Fibroblast of upper back skin (primary cell): Measurements from ENCODE around the gene FBXO28.
"Not testable (repeated sequence)": the region's sequence is repeated elsewhere in the genome, so short reads cannot be mapped to it uniquely, and the experiment has no call there.

Experiments
- DNase-seq: peaks from one replicate; pipeline ENCODE4 v3.0.0-alpha.2; 2013

The FBXO28 gene, protein sequence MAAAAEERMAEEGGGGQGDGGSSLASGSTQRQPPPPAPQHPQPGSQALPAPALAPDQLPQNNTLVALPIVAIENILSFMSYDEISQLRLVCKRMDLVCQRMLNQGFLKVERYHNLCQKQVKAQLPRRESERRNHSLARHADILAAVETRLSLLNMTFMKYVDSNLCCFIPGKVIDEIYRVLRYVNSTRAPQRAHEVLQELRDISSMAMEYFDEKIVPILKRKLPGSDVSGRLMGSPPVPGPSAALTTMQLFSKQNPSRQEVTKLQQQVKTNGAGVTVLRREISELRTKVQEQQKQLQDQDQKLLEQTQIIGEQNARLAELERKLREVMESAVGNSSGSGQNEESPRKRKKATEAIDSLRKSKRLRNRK

DNA sequence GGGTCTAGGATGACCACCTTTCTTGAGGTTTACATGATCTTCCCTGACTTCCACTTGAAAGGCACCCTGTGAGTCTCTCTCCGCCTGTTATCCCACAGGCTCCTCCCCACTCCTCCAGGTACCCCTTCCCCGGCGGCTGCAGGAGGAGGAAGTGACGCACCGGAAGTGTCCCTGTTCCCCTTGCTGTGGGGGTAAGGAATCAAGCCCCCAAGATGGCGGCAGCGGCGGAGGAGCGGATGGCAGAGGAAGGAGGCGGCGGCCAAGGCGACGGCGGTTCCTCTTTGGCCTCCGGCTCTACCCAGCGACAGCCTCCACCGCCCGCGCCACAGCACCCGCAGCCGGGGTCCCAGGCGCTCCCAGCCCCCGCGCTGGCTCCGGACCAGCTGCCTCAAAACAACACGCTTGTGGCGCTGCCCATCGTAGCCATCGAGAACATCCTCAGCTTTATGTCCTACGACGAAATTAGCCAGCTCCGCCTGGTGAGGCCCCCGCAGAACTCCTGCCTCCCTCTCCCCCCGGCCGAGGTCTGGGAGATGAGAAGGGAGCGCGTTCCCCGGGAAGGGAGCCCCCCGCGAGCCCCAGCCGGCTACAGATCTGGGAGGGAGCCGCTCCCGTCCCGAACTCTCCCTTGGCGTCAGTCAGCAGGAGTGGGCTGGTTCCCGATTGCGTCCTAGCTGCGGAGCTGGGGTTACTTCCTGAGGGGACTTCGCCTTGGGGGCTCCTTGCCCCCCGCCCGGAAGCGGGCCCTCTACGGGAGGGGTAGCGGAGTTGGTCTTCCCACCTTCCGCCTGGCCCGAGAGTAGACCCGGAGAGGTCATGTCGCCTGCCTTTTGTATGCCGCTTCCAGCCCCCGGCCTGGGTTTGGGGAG lies at the start of gene FBXO28:
FBXO28 (plus strand) TSS at position 194 of the 869 bp plus-strand sequence; CDS start at position 213, 19 bp downstream.
- DNase-seq, result peak; percentile 95

DNA sequence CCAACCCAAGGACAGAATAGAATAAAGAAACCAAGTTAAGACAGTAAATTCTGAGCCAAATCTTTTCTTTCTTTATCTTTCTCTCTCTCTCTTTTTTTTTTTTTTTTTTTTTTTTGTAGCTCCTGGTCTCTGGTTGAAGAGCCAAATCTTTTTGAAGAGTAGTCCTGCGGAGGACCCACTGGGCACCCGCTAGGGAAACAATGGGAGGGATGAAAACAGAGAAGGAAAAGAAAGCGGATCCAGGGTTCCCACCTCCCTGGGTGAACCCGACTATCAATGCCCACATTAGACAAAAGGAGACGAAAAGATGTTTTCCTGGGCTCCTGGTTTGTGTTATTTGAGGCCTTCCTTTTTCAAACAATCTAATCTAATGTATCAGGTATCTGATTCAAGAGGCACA lies 49.8 kb upstream of the FBXO28 start:
- DNase-seq, result no peak

- DNase-seq, result peak; percentile 77
Measured at GRCh38 chr1:224065455-224065854, 48.5 kb upstream of the FBXO28 start.

GRCh38 chr1:224067207-224067606 lies 46.7 kb upstream of the FBXO28 start:
- DNase-seq, result no peak

DNA sequence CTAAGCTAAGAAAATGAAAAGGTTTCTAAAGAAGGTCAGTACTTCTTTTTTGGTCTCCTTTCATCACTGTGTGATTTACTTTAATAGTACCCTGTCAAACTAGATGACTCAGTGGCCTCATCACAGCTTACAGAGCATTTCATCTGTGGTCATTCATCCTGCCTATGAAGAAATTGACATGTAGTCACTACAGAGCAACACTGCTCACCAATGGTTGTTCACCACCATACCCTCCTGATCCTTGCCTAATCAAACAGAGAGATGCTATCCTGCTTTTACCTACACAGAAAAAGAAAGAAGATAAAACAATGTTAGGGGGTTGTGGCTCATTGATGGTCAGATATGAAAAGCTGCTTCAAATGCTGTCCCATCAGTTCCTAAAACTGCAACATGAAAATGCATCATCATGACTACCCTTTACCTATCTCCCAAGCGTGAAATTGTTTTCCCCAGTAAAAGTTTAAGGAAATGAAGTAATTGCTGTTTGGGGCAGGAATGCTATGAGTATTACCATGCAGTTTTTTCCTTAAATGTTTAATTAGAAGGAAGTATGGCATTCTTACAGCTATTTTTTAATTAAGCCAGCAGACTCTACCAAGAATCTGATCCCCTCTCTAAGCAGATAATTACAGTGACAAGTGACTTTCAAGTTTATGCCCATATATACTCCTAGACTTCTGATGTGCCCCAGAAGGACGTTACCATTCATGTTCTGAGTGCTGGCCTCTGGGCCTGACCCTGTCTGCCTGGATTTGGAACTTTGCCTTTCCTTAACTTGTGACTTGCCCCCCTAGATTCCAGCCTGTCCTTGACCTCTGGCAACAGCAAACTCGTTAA lies 46.1 kb upstream of the FBXO28 start:
- DNase-seq, result peak; percentile 88

DNA sequence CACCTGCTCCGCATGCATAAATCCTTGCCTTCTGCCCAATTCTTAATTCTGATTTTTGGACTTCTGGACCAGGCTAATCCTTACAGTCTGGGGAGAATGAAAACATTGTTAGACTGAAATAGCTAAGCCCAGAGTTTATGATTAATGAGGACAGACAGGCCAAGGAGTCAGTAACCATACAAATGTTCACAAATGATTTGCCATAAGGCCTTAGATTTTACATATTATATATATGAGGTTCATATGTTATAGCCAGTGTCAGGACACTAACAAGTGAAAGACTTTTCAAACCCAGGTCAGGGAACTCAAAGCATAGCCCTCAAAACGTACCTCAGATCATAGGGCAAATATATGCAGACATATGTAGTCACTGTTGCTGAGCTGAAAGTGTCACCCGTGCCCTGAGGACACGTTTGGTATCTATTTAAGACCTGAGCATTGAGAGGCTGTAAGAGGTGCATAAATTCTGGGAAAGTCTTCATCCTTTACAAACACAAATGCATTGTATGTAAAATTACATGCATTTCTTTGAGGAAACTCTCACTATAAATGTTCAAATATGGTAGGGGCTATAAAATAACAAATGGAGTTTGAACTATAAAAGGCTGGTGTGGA lies 45.3 kb upstream of the FBXO28 start:
- no peak for DNase-seq

- DNase-seq, result no peak
Measured at GRCh38 chr1:224069138-224069537, 44.8 kb upstream of the FBXO28 start.

GRCh38 chr1:224070521-224070920 lies 43.4 kb upstream of the FBXO28 start:
- no peak for DNase-seq

GRCh38 chr1:224076407-224076806 lies 37.5 kb upstream of the FBXO28 start:
- no peak for DNase-seq

DNA sequence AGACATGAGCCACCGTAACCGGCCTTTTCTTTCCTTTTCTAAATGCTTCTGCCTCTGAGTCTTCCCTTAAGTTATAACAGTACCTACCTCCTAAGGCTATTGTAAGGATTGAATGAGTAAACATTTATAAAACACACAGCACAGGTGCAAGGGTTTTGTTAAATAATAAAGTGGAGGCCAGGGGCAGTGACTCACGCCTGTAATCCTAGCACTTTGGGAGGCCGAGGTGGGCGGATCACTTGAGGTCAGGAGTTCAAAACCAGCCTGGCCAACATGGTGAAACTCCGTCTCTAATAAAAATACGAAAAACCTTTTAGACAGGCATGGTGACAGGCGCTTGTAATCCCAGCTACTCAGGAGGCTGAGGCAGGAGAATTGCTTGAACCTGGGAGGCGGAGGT lies 34.3 kb upstream of the FBXO28 start:
- not testable (repeated sequence) for DNase-seq

- no peak for DNase-seq
Measured at GRCh38 chr1:224080115-224080774, 33.7 kb upstream of the FBXO28 start.

GRCh38 chr1:224081604-224082003 lies 32.3 kb upstream of the FBXO28 start:
- no peak for DNase-seq

GRCh38 chr1:224082146-224082545 lies 31.8 kb upstream of the FBXO28 start:
- DNase-seq, result peak; percentile 61

DNA sequence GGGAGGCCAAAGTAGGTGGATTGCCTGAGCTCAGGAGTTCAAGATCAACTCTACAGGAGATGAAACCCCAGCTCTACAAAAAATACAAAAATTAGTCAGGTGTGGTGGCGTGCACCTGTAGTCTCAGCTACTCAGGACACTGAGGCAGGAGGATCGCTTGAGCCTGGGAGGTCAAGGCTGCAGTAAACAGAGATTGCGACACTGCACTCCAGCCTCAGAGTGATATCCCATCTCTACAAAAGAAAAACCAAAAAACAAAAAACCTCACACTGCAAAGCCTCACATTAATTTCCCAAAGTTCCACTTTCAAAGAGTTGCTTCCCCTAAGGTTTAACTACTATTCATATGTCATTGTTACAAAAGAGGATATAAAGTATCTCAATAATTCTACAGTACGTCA lies 29.0 kb upstream of the FBXO28 start:
- DNase-seq, result no peak

GRCh38 chr1:224085421-224086108 lies 28.3 kb upstream of the FBXO28 start:
- no peak for DNase-seq

- DNase-seq, result no peak
Measured at GRCh38 chr1:224087286-224087794, 26.6 kb upstream of the FBXO28 start.

DNA sequence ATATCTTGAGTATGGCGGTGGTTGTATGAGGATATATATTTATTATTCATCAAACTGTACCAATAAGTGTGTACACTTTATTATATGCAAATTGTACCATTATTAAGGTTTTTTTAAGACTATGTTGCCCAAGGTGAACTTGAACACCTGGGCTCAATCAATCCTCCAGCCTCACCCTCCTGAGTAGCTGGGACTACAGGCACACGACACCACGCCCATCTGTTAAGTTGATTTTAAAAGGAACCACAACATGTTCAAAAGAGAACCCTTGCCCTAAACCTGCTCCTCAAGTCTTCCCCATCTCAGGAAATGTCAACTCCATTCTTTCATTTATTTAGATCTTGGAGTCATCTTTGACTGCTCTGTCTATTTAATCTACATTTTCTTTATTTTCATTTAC lies 24.3 kb upstream of the FBXO28 start:
- DNase-seq, result no peak

GRCh38 chr1:224090116-224090515 lies 23.8 kb upstream of the FBXO28 start:
- DNase-seq, result no peak

DNA sequence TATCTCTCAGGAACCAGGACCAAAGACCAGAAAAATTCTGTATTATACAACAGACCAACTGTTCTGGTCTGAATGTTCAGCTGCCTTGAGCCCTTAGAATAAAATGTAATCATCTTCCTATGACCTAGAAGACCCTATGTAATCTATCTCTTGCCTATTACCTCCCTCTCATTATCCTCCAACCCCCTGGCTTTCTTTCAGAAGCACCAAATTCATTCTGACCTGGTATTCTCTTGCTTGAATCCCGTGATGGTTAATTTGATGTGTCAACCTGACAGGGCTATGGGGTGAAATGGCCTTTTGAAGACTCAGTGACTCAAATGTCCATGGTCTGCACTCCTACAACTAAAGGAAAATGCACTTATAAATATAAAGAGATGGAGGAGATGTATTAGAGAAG lies 21.8 kb upstream of the FBXO28 start:
- no peak for DNase-seq

DNA sequence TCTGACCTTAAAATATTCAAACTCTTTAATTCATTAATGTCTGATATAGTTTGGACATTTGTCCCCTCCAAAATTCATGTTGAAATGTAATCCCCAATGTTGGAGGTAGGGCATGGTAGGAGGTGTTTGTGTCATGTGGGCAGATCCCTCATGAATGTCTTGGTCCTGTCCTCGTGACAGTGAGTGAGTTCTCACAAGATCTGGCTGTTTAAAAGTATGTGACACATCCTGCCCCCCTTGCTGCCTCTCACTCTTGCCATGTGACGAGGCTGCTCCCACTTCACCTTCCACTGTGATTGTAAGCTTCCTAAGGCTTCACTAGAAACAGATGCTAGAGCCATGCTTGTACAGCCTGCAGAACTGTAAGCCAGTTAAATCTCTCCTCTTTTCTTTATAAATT lies 21.3 kb upstream of the FBXO28 start:
- no peak for DNase-seq

- DNase-seq, result no peak
Measured at GRCh38 chr1:224095339-224095738, 18.6 kb upstream of the FBXO28 start.
